ENCODE results near the gene KCTD1. TPM values are rescaled to one million over a fixed set of nuclear protein-coding genes. Genes with fewer than 3 reads are reported as not detected.

Gene KCTD1
- total and polyA plus RNA-seq, 2 of the 4 experiments (the other 2 are of a cell fraction), result 5.0 to 5.8 TPM

DNA sequence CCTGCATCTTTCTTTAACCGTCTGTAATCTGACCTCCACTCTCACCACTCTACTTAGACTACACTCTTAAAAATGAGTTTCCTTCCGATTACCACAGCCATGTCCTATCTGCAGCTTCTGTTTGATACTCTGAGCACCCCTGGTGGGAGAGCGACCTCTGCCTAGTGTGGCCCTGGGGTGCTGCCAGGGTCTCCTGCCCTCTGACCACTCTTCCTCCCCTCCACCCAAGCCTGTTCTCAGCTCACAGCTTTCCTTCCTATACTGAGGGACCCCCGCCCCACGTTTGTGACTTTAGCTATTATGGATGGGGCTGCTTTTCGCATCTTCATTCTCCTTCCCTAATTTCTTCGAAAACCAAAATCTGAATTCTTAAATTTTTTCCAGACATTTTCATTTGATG, 132.7 kb downstream of the KCTD1 start:
- H2AFZ ChIP-seq (replicated peaks; ENCODE audit: low read length, poor library complexity), result no peak overlapping the region
- H2AK5ac ChIP-seq (ENCODE audit: low read depth, low read length), result no peak overlapping the region
- dilution Hi-C loops (cut with HindIII; ENCODE audit: low sequenced_read_pairs, unreplicated experiment), result no loop called here
- no peak overlapping the region for H4K8ac ChIP-seq (ENCODE audit: low read depth in 2 of 2, low read length in 2 of 2)
- no peaks in the 10 kb centered on the region for H3K9me1 ChIP-seq (ENCODE audit: insufficient read depth, low read length)
- H4K5ac ChIP-seq (ENCODE audit: low read depth, low read length), result no peak overlapping the region
- no peak overlapping the region for H2BK20ac ChIP-seq (ENCODE audit: low read depth, low read length)
- no peak overlapping the region for H2BK120ac ChIP-seq (ENCODE audit: low read depth, low read length)
- POLR2A ChIA-PET (ENCODE audit: unreplicated experiment), result no interaction called here
- no peak for ATAC-seq (ENCODE audit: low read depth)
- no peak overlapping the region for H3K4ac ChIP-seq (ENCODE audit: low read depth, low read length)
- CTCF ChIA-PET, result no interaction called here
- H3K23ac ChIP-seq (ENCODE audit: low read depth, low read length), result no peak overlapping the region
- in situ Hi-C loops (cut with MboI; ENCODE audit: low sequenced_read_pairs), result no loop called here
- no peak for DNase-seq
- no TSS peak for BruUV-seq (replicated peaks)
- no peak overlapping the region for H3K4me3 ChIP-seq (ENCODE audit: insufficient read depth, low read depth, low read length)
- H3K27me3 ChIP-seq (ENCODE audit: control insufficient read depth, insufficient read depth, low read length), result peaks cover 2% of the 10 kb centered on the region
- no peak overlapping the region for H2BK15ac ChIP-seq (ENCODE audit: low read depth, low read length)
- no peak overlapping the region for H3K56ac ChIP-seq (ENCODE audit: extremely low read depth, insufficient read depth, low read length)
- no CpG with 5 or more reads among the region's 7 CpGs for WGBS, 2 experiments (ENCODE audit: extremely low coverage in 2 of 2, insufficient read length in 1 of 2)
- no peaks in the 10 kb centered on the region for H3K4me1 ChIP-seq (ENCODE audit: control insufficient read depth, insufficient read depth, low read length)
- intact Hi-C loops (cut with micrococcal nuclease), result no loop called here
- H3K18ac ChIP-seq (ENCODE audit: low read depth, low read length), result no peak overlapping the region
- H4K91ac ChIP-seq (ENCODE audit: insufficient read depth, low read depth, low read length), result no peak overlapping the region
- H3K14ac ChIP-seq (replicated peaks; ENCODE audit: low read depth, low read length), result no peak overlapping the region
- H3K9ac ChIP-seq (ENCODE audit: low read depth, low read length), result no peak overlapping the region
- H2BK5ac ChIP-seq (ENCODE audit: low read depth, low read length, poor library complexity, severe bottlenecking), result no peak overlapping the region
- H3K9me3 ChIP-seq (ENCODE audit: control insufficient read depth, insufficient read depth, low read length), result no peaks in the 10 kb centered on the region
- H3K27ac ChIP-seq (ENCODE audit: insufficient read depth, low read length), result no peak overlapping the region
- H4K20me1 ChIP-seq (ENCODE audit: insufficient read depth, low read length), result no peaks in the 10 kb centered on the region
- H3K36me3 ChIP-seq (ENCODE audit: control insufficient read depth, insufficient read depth, low read length), result no peaks in the 10 kb centered on the region
- H2AK9ac ChIP-seq (replicated peaks; ENCODE audit: low read depth, low read length, poor library complexity), result no peak overlapping the region
- no peaks in the 10 kb centered on the region for H3K79me1 ChIP-seq (ENCODE audit: low read depth in 1 of 2, low read length in 2 of 2)
- TF ChIP-seq POLR2A (IDR thresholded peaks at IDR 0.05; ENCODE audit: low read depth, low read length) (no peak), RCOR1 (IDR thresholded peaks at IDR 0.05; ENCODE audit: insufficient replicate concordance, low read length) (no peak), RFX5 (IDR thresholded peaks at IDR 0.05; ENCODE audit: low read depth, low read length) (no peak), FOS (IDR thresholded peaks at IDR 0.05; ENCODE audit: low read depth, low read length) (no peak), CEBPB (IDR thresholded peaks at IDR 0.05; ENCODE audit: low read depth, low read length) (no peak), MAZ (IDR thresholded peaks at IDR 0.05; ENCODE audit: borderline replicate concordance, low read depth, low read length) (no peak), BHLHE40 (IDR thresholded peaks at IDR 0.05; ENCODE audit: low read depth, low read length) (no peak), SMC3 (IDR thresholded peaks at IDR 0.05; ENCODE audit: low read depth, low read length) (no peak), RAD21 (IDR thresholded peaks at IDR 0.05; ENCODE audit: low read length) (no peak), MXI1 (IDR thresholded peaks at IDR 0.05; ENCODE audit: borderline replicate concordance, low read depth, low read length) (no peak), CHD1 (IDR thresholded peaks at IDR 0.05; ENCODE audit: low read depth, low read length) (no peak), NFE2L2 (IDR thresholded peaks at IDR 0.05; ENCODE audit: low read depth, low read length) (no peak), MAFK (IDR thresholded peaks at IDR 0.05; ENCODE audit: low read depth, low read length) (no peak)
- TF ChIP-seq, protein P1, sequence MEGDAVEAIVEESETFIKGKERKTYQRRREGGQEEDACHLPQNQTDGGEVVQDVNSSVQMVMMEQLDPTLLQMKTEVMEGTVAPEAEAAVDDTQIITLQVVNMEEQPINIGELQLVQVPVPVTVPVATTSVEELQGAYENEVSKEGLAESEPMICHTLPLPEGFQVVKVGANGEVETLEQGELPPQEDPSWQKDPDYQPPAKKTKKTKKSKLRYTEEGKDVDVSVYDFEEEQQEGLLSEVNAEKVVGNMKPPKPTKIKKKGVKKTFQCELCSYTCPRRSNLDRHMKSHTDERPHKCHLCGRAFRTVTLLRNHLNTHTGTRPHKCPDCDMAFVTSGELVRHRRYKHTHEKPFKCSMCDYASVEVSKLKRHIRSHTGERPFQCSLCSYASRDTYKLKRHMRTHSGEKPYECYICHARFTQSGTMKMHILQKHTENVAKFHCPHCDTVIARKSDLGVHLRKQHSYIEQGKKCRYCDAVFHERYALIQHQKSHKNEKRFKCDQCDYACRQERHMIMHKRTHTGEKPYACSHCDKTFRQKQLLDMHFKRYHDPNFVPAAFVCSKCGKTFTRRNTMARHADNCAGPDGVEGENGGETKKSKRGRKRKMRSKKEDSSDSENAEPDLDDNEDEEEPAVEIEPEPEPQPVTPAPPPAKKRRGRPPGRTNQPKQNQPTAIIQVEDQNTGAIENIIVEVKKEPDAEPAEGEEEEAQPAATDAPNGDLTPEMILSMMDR (conservative IDR thresholded peaks at IDR 0.05; ENCODE audit: low read depth, low read length), result no peak
- TF ChIP-seq, protein P2, sequence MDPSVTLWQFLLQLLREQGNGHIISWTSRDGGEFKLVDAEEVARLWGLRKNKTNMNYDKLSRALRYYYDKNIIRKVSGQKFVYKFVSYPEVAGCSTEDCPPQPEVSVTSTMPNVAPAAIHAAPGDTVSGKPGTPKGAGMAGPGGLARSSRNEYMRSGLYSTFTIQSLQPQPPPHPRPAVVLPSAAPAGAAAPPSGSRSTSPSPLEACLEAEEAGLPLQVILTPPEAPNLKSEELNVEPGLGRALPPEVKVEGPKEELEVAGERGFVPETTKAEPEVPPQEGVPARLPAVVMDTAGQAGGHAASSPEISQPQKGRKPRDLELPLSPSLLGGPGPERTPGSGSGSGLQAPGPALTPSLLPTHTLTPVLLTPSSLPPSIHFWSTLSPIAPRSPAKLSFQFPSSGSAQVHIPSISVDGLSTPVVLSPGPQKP (IDR thresholded peaks at IDR 0.05; ENCODE audit: borderline replicate concordance, low read depth, low read length), result no peak
- TF ChIP-seq, protein P3, sequence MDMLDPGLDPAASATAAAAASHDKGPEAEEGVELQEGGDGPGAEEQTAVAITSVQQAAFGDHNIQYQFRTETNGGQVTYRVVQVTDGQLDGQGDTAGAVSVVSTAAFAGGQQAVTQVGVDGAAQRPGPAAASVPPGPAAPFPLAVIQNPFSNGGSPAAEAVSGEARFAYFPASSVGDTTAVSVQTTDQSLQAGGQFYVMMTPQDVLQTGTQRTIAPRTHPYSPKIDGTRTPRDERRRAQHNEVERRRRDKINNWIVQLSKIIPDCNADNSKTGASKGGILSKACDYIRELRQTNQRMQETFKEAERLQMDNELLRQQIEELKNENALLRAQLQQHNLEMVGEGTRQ (IDR thresholded peaks at IDR 0.05; ENCODE audit: low read depth, low read length), result no peak
- no peak overlapping the region for H3K4me2 ChIP-seq (ENCODE audit: low read depth, low read length)
